SW 1271 (cell line): ENCODE results near the gene CREB3.

Experiments used
- DNase-seq, 2 experiments: peaks; one replicate each; lab custom pipeline; 2025; lab: John Stamatoyannopoulos, UW

The CREB3 gene

DNA sequence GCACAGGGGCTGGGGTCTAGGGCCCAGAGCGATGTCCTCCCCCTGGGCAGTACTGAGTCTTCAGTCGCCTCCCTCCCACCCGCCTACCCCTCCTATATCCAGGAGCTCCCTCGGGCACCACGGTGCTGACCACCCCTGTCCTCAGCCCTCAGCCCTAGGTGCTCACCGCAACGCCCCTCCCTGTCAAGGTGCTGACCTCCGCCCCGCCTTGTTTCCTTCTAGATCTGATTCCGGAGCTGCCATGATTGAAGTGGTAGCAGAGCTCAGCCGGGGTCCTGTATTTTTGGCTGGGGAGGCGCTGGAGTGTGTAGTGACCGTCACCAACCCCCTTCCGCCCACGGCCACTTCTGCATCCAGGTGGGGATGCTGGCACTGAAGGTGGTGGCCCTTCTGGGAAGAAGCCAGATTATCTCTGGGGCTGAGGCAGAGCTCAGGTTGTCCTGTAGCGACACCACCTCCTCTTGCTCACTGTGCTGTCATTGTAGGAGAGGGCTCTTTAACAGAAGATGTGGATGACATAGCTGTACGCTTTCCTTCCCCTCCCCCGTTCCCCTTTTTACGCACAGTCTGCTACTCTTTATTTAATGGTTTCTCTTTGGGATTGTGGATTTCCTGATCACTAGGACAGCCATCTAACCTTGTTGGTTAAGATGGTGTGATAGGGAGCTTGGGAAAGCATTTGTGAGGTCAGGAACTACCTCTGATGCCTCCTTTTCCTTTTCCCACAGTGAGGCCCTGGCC is 17.2 kb downstream of the CREB3 start:
- DNase-seq: peak in 1 of 2 experiments; percentile 10

GRCh38 chr9:35750256-35750531 is 17.7 kb downstream of the CREB3 start:
- DNase-seq: no peak

GRCh38 chr9:35753466-35753865 is 21.0 kb downstream of the CREB3 start:
- no peak for DNase-seq

GRCh38 chr9:35754264-35754663 is 21.8 kb downstream of the CREB3 start, which contains the start of gene MSMP:
Gene MSMP, minus strand, starts transcription at chr9:35754276. Its CDS starts 147 bp downstream, at chr9:35754129.
- DNase-seq: no peak

GRCh38 chr9:35755071-35755470 is 22.6 kb downstream of the CREB3 start:
- no peak for DNase-seq

GRCh38 chr9:35756275-35757225 is 24.1 kb downstream of the CREB3 start:
- peak in 1 of 2 experiments; percentile 55 for DNase-seq

GRCh38 chr9:35757226-35757891 is 24.9 kb downstream of the CREB3 start:
- DNase-seq: peak; percentile 19 to 67

DNA sequence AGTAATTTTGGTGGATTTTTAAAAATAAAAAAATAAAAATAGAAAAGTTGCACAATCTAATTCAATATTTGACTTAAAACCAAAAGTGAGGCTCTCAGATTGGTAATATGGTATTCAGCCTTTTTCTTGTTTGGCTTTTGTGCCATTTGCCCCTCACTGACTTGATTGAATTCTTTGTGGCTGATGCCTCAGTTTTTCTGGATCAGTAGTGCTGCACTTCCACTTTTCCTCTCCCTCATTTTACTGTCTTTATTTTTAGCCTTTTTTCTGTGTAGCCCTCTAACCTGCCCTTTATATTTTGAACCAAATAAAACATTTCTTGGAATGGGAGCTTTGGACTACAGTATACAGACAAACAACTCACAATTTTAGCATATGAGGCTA is 25.4 kb downstream of the CREB3 start:
- DNase-seq: no peak

- no peak for DNase-seq
These were observed 26.1 kb downstream of the CREB3 start for GRCh38 chr9:35758475-35759050.

DNA sequence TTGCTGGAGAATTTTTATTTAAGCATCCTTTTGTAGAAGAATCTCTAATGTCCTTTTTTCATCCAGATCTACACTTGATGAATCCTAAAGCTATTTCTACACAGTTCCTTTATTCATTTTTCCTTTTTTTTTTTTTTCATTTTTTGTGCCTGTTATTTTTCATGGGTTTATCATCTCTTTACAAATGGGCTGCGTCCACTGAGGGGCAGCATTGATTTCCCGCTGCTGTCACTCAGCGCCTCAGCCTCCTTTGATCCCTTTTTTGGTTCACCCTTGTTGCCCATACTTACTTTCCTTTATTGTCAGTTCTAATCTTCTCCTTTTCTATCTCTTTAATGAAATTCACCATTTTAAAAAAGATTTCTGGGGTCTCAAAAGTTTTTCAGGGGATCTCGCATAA is 27.3 kb downstream of the CREB3 start:
- DNase-seq: no peak

- no peak for DNase-seq
These were observed 28.2 kb downstream of the CREB3 start for GRCh38 chr9:35760651-35761050.

GRCh38 chr9:35763181-35763580 is 30.7 kb downstream of the CREB3 start:
- no peak for DNase-seq

GRCh38 chr9:35763803-35764202 is 31.3 kb downstream of the CREB3 start:
- no peak for DNase-seq

DNA sequence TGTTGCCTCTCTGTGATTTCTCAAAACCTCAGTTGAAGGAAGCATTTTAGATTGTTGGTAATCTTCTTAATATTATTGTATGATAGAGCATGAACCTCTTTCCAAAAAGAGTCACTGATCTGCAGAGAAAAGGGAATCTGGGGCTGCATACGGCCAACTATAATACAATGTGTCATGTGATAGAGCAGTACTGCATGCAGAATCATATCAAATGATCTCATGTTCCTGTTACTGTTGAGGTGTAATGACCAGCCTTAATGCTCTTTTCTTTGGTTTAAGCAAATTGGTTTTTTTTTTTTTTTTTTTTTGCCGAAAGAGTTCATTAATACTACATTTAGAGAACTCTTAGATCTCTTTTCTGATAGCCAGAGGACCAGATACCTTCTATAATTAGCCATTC is 34.5 kb downstream of the CREB3 start:
- no peak for DNase-seq

GRCh38 chr9:35767458-35767857 is 35.0 kb downstream of the CREB3 start:
- no peak for DNase-seq

DNA sequence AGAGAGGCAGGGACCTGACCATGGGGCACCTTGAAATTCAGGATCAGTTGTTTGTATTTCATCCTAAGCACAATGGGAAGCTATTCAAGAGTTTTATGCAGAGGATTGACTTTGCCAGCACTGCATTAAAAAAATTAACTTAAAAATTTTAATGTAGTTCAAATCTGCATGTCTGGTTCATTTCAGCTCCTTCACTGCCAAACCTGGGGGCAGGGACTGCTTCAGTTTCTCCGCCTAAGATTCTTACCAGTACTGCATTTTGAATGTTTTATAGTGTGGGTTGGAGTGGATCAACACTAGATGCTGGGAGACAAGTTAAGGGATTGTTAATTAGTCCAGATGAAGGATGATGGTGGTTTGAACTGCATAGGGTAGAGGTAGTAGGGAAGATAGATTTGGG is 37.3 kb downstream of the CREB3 start:
- no peak for DNase-seq

DNA sequence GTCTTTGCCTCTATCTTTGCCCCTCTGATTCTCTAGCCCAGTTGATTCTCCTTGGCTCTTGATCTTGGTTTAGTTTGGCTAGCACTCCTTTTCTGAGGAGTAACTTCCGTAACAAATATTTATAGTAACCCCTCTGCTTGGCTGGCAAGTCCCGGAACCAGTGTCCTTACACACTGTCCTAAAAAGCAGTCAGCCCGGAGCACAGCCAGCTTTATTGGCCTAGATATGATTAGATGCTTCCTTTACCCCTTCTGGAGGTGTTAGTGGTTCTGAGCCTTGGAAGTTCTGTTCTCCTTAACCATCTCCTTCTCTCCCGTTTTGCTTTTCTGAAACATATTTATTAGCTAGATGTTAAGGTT is 38.6 kb downstream of the CREB3 start:
- DNase-seq: no peak

GRCh38 chr9:35771534-35771933 is 39.1 kb downstream of the CREB3 start:
- DNase-seq: no peak

GRCh38 chr9:35771943-35772342 is 39.5 kb downstream of the CREB3 start:
- DNase-seq: peak in 1 of 2 experiments; percentile 9

- no peak for DNase-seq
These were observed 42.6 kb downstream of the CREB3 start for GRCh38 chr9:35774907-35775635.

- no peak for DNase-seq
These were observed 43.6 kb downstream of the CREB3 start for GRCh38 chr9:35776018-35776417.

DNA sequence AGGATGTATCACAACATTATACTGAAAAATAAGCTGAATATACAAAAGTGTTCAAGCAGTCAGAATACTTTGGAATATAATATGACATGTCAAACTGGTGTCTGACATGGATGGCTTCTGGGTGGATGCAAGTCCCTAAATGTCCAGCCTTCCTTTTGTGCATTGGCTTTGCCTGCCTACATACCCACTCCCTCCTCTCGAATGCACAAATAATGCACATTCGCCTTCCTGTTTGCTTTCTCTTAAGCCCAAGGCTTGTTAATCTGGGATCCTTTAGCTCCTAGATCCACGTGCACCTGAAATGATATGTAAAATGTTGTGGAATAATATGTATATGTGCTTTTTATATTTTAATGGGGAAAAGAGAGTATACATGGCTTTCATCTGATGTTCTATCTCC is 46.0 kb downstream of the CREB3 start:
- DNase-seq: no peak
